Adrenal gland (tissue), 12 donors: ENCODE measurements around the gene FBXW12. TPM values are rescaled to one million over a fixed set of nuclear protein-coding genes. Genes with fewer than 3 reads are reported as not detected.

ENCODE experiments used
- DNase-seq, 7 donors: peaks; one replicate each; pipeline ENCODE4 v3.0.0-alpha.2; 2019 to 2020
- H3K27ac ChIP-seq, 5 donors: fragments of 200-600 bp; sonication (generic) in 4 of 5; 1 replicate in 3 of 5; 2 replicates in 2 of 5; pipeline versions ENCODE4 v1.5.1 to v1.8.0; 2016 to 2020; ENCODE audit warnings: mild to moderate bottlenecking in 1 of 5
- H3K27me3 ChIP-seq: fragments of 200-600 bp; 2 replicates; pipeline ENCODE4 v1.8.0; 2021
- H3K36me3 ChIP-seq, 2 donors: fragments of 200-600 bp; replicated peaks in 1 of 2; 1 replicate in 1 of 2; 2 replicates in 1 of 2; pipeline versions ENCODE4 v1.5.1 to v1.8.0; 2018 to 2022
- H3K4me1 ChIP-seq, 2 donors: fragments of 200-600 bp; replicated peaks in 1 of 2; 1 replicate in 1 of 2; 2 replicates in 1 of 2; pipeline versions ENCODE4 v1.5.1 to v1.8.0; 2018 to 2021
- H3K4me3 ChIP-seq, 4 donors: fragments of 200-600 bp; sonication (generic) in 3 of 4; one replicate each; pipeline ENCODE4 v1.5.1; 2016 to 2018
- H3K9me3 ChIP-seq, 3 donors: fragments of 200-600 bp; sonication (generic) in 1 of 3; replicated peaks in 1 of 3; 1 replicate in 2 of 3; 2 replicates in 1 of 3; pipeline versions ENCODE4 v1.5.1 to v1.8.0; 2016 to 2021
- POLR2A ChIP-seq, 2 donors: fragments of 450-650 bp; IDR thresholded peaks; one replicate each; pipeline ENCODE4 v1.6.1; 2017; ENCODE audit warnings: antibody characterized with exemption in 2 of 2, mild to moderate bottlenecking in 2 of 2, moderate library complexity in 1 of 2
- WGBS, 4 donors: extraction: QIAGEN DNeasy Blood & Tissue Kit in 2 of 4; methylation state at CpG; one replicate each; pipeline versions ENCODE4 v1.1.5 to v1.1.7; 2013 to 2017; 5-methylcytosine and 5-hydroxymethylcytosine counted together
- intact Hi-C, 2 donors: fragments of 100-400 bp; cut with DNase I; formaldehyde crosslinking; loops; one replicate each; pipeline versions ENCODE4 v1.14.1 to v1.15.0; 2022 to 2023
- polyA plus RNA-seq, 3 donors: library from polyadenylated mRNA; stranded (reverse); fragments of 200-250 nt in 2 of 3; fragments of 350-450 nt in 1 of 3; fragmentation: Illumina TruSeq in 1 of 3; extraction: RNeasy Lipid Tissue Mini Kit (QIAGEN cat#74804) in 1 of 3; gene quantifications; one replicate each; pipeline ENCODE4 v1.2.3, GENCODE V29; 2013 to 2014
- total RNA-seq, 9 donors: library from RNA; depleted of rRNA in 4 of 9; stranded (reverse); fragments of >200 nt in 4 of 9; fragments of 120-200 nt in 1 of 9; fragmentation: NEBNext Ultra II Directional in 1 of 9; extraction: Animal tissue kit (Norgen Biotek cat#: 25700) in 1 of 9; gene quantifications; one replicate each; pipeline versions ENCODE4 v1.1.0 to v1.2.4, GENCODE V29; 2013 to 2023
- TF ChIP-seq, protein P1 (sequence below), 6 experiments: fragments of 450-650 bp in 4 of 6; fragments of 200-600 bp in 2 of 6; sonication (generic) in 1 of 6; IDR thresholded peaks; 1 replicate in 5 of 6; 2 replicates in 1 of 6; pipeline versions ENCODE4 v1.5.1 to v1.8.0; 2016 to 2021; ENCODE audit warnings: antibody characterized with exemption in 6 of 6, mild to moderate bottlenecking in 2 of 6, moderate library complexity in 1 of 6
- donor health status: healthy with polysubstance abuse.
- donor health status: Bipolar disorder and iron deficiency.
- donor health status: DM: yes; HTN: yes; CAD: no.
- donor health status: DM: no; HTN: no; CAD: no.
- donor health status: DM: no; HTN: no; CAD: no.
- donor health status: DM: yes; HTN: yes; CAD: no.

Gene FBXW12
- total and polyA plus RNA-seq, 12 donors = 0.07 to 0.24 (median 0.11) TPM; not detected in 9

DNA sequence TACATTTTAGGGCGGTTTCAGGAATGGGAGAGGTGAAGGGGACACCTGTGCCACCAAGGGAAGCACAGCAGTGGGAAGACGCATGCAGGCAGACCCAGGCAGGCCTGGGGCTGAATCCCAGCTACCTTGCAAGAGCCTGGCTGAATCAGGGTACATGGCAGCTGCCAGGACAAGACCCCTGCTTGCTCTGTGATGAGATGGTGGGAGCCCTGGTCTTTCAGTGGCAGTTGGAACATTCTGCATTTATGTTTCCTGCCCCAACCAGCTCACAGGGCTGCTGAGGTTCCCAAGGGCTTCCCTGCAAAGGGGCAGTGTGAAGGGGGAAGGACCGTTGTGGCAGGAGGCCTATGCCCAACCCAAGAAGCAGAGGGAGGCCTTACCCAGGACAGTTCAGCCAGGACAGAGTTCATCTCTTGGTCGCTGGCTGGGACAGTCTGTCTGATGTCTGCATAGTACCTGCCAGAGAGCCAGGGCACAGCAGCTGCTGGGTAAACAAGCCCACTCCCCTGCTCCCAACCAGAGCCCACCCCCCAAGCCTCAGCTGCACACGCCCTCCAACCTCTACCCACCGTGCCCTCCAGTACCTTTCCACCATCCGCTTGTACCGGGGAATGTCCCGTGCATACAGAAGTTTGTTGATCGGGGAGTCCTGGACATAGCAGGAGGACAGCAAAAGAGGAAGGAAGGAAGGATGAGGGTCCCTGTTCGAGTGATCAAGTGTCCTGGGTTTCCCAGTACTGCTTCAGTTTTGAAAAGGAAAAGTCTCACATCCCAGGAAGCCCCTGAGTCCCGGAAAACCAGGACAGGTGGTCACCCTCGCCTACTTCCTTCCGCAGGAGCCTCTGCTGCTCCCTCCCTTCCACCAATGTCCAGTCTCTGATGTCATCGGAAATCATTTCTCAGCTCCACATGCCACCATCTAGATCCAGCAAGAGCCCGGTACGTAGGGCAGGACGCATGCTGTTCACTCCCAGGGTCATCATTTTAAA is 34.7 kb downstream of the FBXW12 start:
- Histone ChIP-seq H3K27me3 (no peaks in the 10 kb centered on the region), H3K27ac (no peak overlapping the region), H3K4me3 (no peak overlapping the region), H3K36me3 (peaks cover 0 to 6% of the 10 kb centered on the region in 2 donors), H3K4me1 (peaks cover 0 to 3% of the 10 kb centered on the region in 2 donors), H3K9me3 (no peaks in the 10 kb centered on the region)
- intact Hi-C loops = no loop called here
- no peak for TF ChIP-seq POLR2A (IDR thresholded peaks at IDR 0.05)
- TF ChIP-seq, protein P1, sequence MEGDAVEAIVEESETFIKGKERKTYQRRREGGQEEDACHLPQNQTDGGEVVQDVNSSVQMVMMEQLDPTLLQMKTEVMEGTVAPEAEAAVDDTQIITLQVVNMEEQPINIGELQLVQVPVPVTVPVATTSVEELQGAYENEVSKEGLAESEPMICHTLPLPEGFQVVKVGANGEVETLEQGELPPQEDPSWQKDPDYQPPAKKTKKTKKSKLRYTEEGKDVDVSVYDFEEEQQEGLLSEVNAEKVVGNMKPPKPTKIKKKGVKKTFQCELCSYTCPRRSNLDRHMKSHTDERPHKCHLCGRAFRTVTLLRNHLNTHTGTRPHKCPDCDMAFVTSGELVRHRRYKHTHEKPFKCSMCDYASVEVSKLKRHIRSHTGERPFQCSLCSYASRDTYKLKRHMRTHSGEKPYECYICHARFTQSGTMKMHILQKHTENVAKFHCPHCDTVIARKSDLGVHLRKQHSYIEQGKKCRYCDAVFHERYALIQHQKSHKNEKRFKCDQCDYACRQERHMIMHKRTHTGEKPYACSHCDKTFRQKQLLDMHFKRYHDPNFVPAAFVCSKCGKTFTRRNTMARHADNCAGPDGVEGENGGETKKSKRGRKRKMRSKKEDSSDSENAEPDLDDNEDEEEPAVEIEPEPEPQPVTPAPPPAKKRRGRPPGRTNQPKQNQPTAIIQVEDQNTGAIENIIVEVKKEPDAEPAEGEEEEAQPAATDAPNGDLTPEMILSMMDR (IDR thresholded peaks at IDR 0.05) = no peak
- peak in 4 of 7 donors; percentile 0 to 29 (median 10) for DNase-seq
- 81 to 91% (median 87%) methylated on average over 15 to 18 of the region's 18 CpGs for WGBS, 4 donors

DNA sequence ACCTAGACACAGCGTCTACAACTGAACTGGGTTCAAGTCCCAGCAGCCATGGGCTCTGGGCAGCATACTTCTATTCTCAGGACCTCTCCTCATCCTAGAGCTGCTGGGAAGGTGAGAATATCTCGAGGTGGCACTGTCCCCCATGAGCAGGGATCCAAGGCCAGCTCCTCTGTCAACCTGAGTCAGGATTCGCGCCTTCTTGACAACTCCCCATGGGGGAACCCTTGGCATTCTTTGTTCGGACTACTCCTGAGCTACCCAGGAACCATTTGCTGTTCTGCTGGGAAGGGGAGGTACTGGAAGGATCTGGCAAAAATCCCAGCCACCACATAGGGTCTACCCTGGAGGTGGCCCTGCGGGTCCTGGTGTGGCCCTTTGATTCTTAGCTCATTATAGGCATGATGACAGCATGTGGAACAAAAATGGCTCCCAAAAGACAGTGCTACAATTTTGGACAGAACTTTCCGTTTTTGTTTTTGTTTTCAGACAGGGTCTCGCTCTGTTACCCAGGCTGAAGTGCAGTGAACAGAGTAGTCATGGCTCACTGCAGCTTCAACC is 35.6 kb downstream of the FBXW12 start:
- H3K4me1 ChIP-seq = no peaks in the 10 kb centered on the region
- H3K27me3 ChIP-seq = no peaks in the 10 kb centered on the region
- peaks cover 0 to 12% of the 10 kb centered on the region in 2 donors for H3K36me3 ChIP-seq
- intact Hi-C loops = no loop called here
- no peak overlapping the region for H3K4me3 ChIP-seq
- H3K9me3 ChIP-seq = no peaks in the 10 kb centered on the region
- peak in 4 of 7 donors; percentile 4 to 29 (median 14) for DNase-seq
- 89 to 90% (median 89%) methylated on average over 8 of the region's 8 CpGs for WGBS, 4 donors
- H3K27ac ChIP-seq = no peak overlapping the region
- TF ChIP-seq, protein P1 (IDR thresholded peaks at IDR 0.05) = no peak
- TF ChIP-seq POLR2A (IDR thresholded peaks at IDR 0.05) = no peak

DNA sequence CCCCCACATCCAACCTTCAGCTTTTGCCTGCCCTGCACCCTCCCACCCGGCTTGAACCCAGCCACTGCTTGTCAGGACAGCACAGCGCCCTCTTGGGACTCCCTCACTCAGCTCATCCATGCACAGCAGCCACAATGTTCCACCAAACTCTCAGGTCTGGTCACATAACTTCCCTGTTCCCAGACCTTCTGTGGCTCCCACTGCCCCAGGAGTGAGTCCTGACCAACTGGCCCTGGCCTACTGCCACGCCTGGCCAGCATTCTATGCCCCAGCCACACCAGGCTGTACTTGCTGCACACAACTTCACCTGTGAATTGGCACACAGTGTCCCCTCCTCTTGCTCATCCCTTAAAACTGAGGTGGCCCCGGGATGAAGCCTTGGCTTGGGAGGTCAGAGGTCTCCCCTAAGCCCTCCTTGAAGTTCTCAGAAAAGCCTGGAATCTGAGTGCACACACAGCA is 36.8 kb downstream of the FBXW12 start:
- TF ChIP-seq, protein P1 (IDR thresholded peaks at IDR 0.05) = no peak
- TF ChIP-seq POLR2A (IDR thresholded peaks at IDR 0.05) = no peak
- peaks cover 0 to 15% of the 10 kb centered on the region in 2 donors for H3K36me3 ChIP-seq
- H3K9me3 ChIP-seq = no peaks in the 10 kb centered on the region
- H3K27ac ChIP-seq = no peak overlapping the region
- WGBS, 4 donors = 75 to 89% (median 82%) methylated on average over 4 of the region's 4 CpGs
- H3K4me3 ChIP-seq = no peak overlapping the region
- intact Hi-C loops = no loop called here
- no peaks in the 10 kb centered on the region for H3K27me3 ChIP-seq
- no peaks in the 10 kb centered on the region for H3K4me1 ChIP-seq
- peak in 5 of 7 donors; percentile 0 to 45 (median 11) for DNase-seq
